ENCODE results near the gene SUN5. TPM values are rescaled to one million over a fixed set of nuclear protein-coding genes. Genes with fewer than 3 reads are reported as not detected.

The SUN5 gene
- total and polyA plus RNA-seq, 8 donors: not detected

- Histone ChIP-seq H3K27me3 (peaks cover 0 to 9% of the 10 kb centered on the region in 2 donors), H3K27ac (no peak overlapping the region), H3K9me3 (peaks cover 0 to 8% of the 10 kb centered on the region in 2 donors), H3K4me3 (no peak overlapping the region), H3K4me1 (no peaks in the 10 kb centered on the region), H3K36me3 (no peaks in the 10 kb centered on the region)
- no peak for TF ChIP-seq CTCF (IDR thresholded peaks at IDR 0.05)
- intact Hi-C loops (cut with DNase I): no loop called here
- no peak for ATAC-seq
- no peak for DNase-seq
Measured at GRCh38 chr20:32991383-32991782, 12.8 kb downstream of the SUN5 start.

GRCh38 chr20:32990426-32990825 lies 13.8 kb downstream of the SUN5 start:
- ATAC-seq (no peak), DNase-seq (no peak)
- Histone ChIP-seq H3K27me3 (peaks cover 0 to 9% of the 10 kb centered on the region in 2 donors), H3K9me3 (peaks cover 0 to 6% of the 10 kb centered on the region in 2 donors), H3K27ac (no peak overlapping the region), H3K4me1 (no peaks in the 10 kb centered on the region), H3K36me3 (no peaks in the 10 kb centered on the region), H3K4me3 (no peak overlapping the region)
- no peak for TF ChIP-seq CTCF (IDR thresholded peaks at IDR 0.05)
- intact Hi-C loops (cut with DNase I): no loop called here

- no peak overlapping the region for H3K4me3 ChIP-seq
- H3K27me3 ChIP-seq: peaks cover 0 to 9% of the 10 kb centered on the region in 2 donors
- no peaks in the 10 kb centered on the region for H3K4me1 ChIP-seq
- H3K9me3 ChIP-seq: no peaks in the 10 kb centered on the region
- ATAC-seq (no peak), DNase-seq (no peak)
- TF ChIP-seq CTCF (IDR thresholded peaks at IDR 0.05): no peak
- H3K36me3 ChIP-seq: no peaks in the 10 kb centered on the region
- no peak overlapping the region for H3K27ac ChIP-seq
- intact Hi-C loops (cut with DNase I): no loop called here
Measured at GRCh38 chr20:32989507-32990283, 14.5 kb downstream of the SUN5 start.

GRCh38 chr20:32988008-32988407 lies 16.2 kb downstream of the SUN5 start:
- no peak for TF ChIP-seq CTCF (IDR thresholded peaks at IDR 0.05)
- Histone ChIP-seq H3K4me3 (no peak overlapping the region), H3K4me1 (no peaks in the 10 kb centered on the region), H3K36me3 (no peaks in the 10 kb centered on the region), H3K27me3 (peaks cover 0 to 9% of the 10 kb centered on the region in 2 donors), H3K27ac (no peak overlapping the region), H3K9me3 (no peaks in the 10 kb centered on the region)
- ATAC-seq (no peak), DNase-seq (no peak)
- intact Hi-C loops (cut with DNase I): no loop called here

- Histone ChIP-seq H3K4me1 (no peaks in the 10 kb centered on the region), H3K36me3 (no peaks in the 10 kb centered on the region), H3K4me3 (no peak overlapping the region), H3K9me3 (no peaks in the 10 kb centered on the region), H3K27ac (no peak overlapping the region), H3K27me3 (peaks cover 0 to 9% of the 10 kb centered on the region in 2 donors)
- intact Hi-C loops (cut with DNase I): no loop called here
- ATAC-seq (no peak), DNase-seq (no peak)
- TF ChIP-seq CTCF (IDR thresholded peaks at IDR 0.05): no peak
Measured at GRCh38 chr20:32987044-32987825, 17.0 kb downstream of the SUN5 start.

All from left lung (tissue), 10 donors.